Esophagus squamous epithelium (tissue), 4 donors: ENCODE results near the gene GSE1.

Source experiments
- POLR2A ChIP-seq, 4 donors: fragments of 450-650 bp; IDR thresholded peaks; one replicate each; pipeline ENCODE4 v1.6.1; 2017; ENCODE audit warnings: antibody characterized with exemption in 4 of 4, mild to moderate bottlenecking in 4 of 4, moderate library complexity in 3 of 4
- TF ChIP-seq, protein P1 (sequence below), 6 experiments: fragments of 450-650 bp in 4 of 6; fragments of 200-600 bp in 2 of 6; sonication (generic) in 2 of 6; IDR thresholded peaks; one replicate each; pipeline ENCODE4 v1.5.1; 2016 to 2019; ENCODE audit warnings: antibody characterized with exemption in 6 of 6, mild to moderate bottlenecking in 4 of 6, moderate library complexity in 4 of 6

DNA sequence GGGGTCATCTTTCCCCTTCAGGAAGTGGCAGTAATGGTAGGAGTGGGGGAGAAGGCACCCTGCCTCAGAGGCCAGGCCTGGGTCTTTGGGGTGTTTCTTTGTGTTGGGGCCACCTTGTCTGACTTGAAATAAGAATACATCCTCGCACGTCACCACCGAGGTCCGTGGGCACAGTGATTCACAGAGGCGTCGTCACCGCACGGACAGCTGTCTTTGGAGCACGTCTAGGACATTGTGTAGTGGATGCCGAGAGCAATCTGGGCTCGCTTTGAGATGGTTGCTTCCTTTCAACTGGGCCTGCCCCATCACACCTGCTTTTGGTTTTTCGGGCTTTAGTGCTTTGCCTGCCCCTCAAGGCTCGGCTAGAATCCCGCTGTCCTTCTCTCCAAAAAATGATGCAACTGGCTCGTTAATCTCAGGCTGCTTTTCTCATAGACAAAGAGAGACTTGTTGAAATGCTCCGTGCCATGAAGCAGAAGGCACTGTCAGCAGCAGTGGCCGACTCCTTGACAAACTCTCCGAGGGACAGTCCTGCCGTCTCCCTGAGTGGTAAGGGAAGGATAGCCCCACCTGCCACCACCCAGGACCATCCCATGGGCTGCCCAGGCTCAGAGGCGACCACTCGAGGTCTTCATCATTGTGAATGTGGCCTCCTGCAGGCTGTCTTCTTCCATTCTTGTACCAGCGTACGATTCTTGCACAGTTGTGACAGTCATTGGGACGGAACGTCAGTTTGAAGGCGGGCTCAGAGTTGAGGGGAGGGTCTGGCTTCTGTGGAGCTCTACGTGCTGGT is 51.7 kb downstream of the GSE1 start:
- no peak for TF ChIP-seq POLR2A (IDR thresholded peaks at IDR 0.05)
- TF ChIP-seq, protein P1, sequence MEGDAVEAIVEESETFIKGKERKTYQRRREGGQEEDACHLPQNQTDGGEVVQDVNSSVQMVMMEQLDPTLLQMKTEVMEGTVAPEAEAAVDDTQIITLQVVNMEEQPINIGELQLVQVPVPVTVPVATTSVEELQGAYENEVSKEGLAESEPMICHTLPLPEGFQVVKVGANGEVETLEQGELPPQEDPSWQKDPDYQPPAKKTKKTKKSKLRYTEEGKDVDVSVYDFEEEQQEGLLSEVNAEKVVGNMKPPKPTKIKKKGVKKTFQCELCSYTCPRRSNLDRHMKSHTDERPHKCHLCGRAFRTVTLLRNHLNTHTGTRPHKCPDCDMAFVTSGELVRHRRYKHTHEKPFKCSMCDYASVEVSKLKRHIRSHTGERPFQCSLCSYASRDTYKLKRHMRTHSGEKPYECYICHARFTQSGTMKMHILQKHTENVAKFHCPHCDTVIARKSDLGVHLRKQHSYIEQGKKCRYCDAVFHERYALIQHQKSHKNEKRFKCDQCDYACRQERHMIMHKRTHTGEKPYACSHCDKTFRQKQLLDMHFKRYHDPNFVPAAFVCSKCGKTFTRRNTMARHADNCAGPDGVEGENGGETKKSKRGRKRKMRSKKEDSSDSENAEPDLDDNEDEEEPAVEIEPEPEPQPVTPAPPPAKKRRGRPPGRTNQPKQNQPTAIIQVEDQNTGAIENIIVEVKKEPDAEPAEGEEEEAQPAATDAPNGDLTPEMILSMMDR (IDR thresholded peaks at IDR 0.05): no peak
